Measurements from ENCODE around the gene C12orf54.
"Not testable (repeated sequence)": the region's sequence is repeated elsewhere in the genome, so short reads cannot be mapped to it uniquely, and the experiment has no call there.

The C12orf54 gene

GRCh38 chr12:48469027-48469426, 13.3 kb upstream of the C12orf54 start:
- H2BK15ac ChIP-seq (ENCODE audit: low read depth, poor library complexity, severe bottlenecking); H3K4me3 ChIP-seq (ENCODE audit: insufficient read depth in 1 of 2, low read depth in 1 of 2, low read length in 2 of 2); H3K79me1 ChIP-seq (replicated peaks; ENCODE audit: low read length, poor library complexity, severe bottlenecking); H3K4ac ChIP-seq (ENCODE audit: low read depth in 1 of 2, low read length in 2 of 2); H3K27ac ChIP-seq (ENCODE audit: low read length, poor library complexity, severe bottlenecking); H4K91ac ChIP-seq (ENCODE audit: low read length); H2BK12ac ChIP-seq (ENCODE audit: low read length in 2 of 2); H2AFZ ChIP-seq (ENCODE audit: low read depth, low read length); H3K4me1 ChIP-seq (ENCODE audit: control insufficient read depth, insufficient read depth, low read depth, low read length); H3K27me3 ChIP-seq (ENCODE audit: control insufficient read depth in 1 of 2, insufficient read depth in 1 of 2, low read length in 2 of 2); H2BK120ac ChIP-seq (ENCODE audit: low read depth, low read length); H3K4me2 ChIP-seq (ENCODE audit: low read length, poor library complexity, severe bottlenecking); H4K8ac ChIP-seq (ENCODE audit: low read length); H3K23ac ChIP-seq (ENCODE audit: low read length in 2 of 2); H2AK5ac ChIP-seq (ENCODE audit: low read length, severe bottlenecking); H3K9ac ChIP-seq (ENCODE audit: low read length); H3K36me3 ChIP-seq (ENCODE audit: control insufficient read depth in 1 of 2, insufficient read depth in 2 of 2, low read depth in 1 of 2, low read length in 2 of 2); H3K18ac ChIP-seq (ENCODE audit: low read depth in 1 of 2, low read length in 2 of 2); H2BK5ac ChIP-seq (ENCODE audit: low read depth, low read length, poor library complexity, severe bottlenecking); H3K14ac ChIP-seq (ENCODE audit: low read length in 2 of 2); DNase-seq: not testable (repeated sequence)
- H3K9me3 ChIP-seq (ENCODE audit: control insufficient read depth, low read length): peaks cover 27% of the 10 kb centered on the region
- WGBS: 66% methylated on average over 9 of the region's 9 CpGs

GRCh38 chr12:48472259-48472658, 10.0 kb upstream of the C12orf54 start, which contains the start of gene ANP32D:
TSS of gene ANP32D (plus strand) at chr12:48472559. CDS start at chr12:48472665, 106 bp downstream.
- Histone ChIP-seq H4K8ac (ENCODE audit: low read length) (no peak within 1 kb of the TSS), H2BK5ac (ENCODE audit: low read depth, low read length, poor library complexity, severe bottlenecking) (no peak within 1 kb of the TSS), H3K18ac (ENCODE audit: low read depth in 1 of 2, low read length in 2 of 2) (no peak within 1 kb of the TSS), H2BK12ac (ENCODE audit: low read length in 2 of 2) (no peak within 1 kb of the TSS), H2AK5ac (ENCODE audit: low read length, severe bottlenecking) (no peak within 1 kb of the TSS), H3K23ac (ENCODE audit: low read length in 2 of 2) (no peak within 1 kb of the TSS), H3K4me2 (ENCODE audit: low read length, poor library complexity, severe bottlenecking) (no peak within 1 kb of the TSS), H3K9me3 (ENCODE audit: control insufficient read depth, low read length) (peaks cover 27% of the 10 kb centered on the region), H2BK15ac (ENCODE audit: low read depth, poor library complexity, severe bottlenecking) (no peak within 1 kb of the TSS), H3K9ac (ENCODE audit: low read length) (no peak within 1 kb of the TSS), H3K4ac (ENCODE audit: low read depth in 1 of 2, low read length in 2 of 2) (no peak within 1 kb of the TSS), H3K27ac (ENCODE audit: low read length, poor library complexity, severe bottlenecking) (no peak within 1 kb of the TSS), H3K27me3 (ENCODE audit: control insufficient read depth in 1 of 2, insufficient read depth in 1 of 2, low read length in 2 of 2) (no peaks in the 10 kb centered on the region), H3K4me3 (ENCODE audit: insufficient read depth in 1 of 2, low read depth in 1 of 2, low read length in 2 of 2) (no peak within 1 kb of the TSS), H3K4me1 (ENCODE audit: control insufficient read depth, insufficient read depth, low read depth, low read length) (no peaks in the 10 kb centered on the region), H2AFZ (ENCODE audit: low read depth, low read length) (no peak within 1 kb of the TSS), H3K79me1 (replicated peaks; ENCODE audit: low read length, poor library complexity, severe bottlenecking) (no peaks in the 10 kb centered on the region), H3K36me3 (ENCODE audit: control insufficient read depth in 1 of 2, insufficient read depth in 2 of 2, low read depth in 1 of 2, low read length in 2 of 2) (no peaks in the 10 kb centered on the region), H3K14ac (ENCODE audit: low read length in 2 of 2) (no peak within 1 kb of the TSS), H4K91ac (ENCODE audit: low read length) (no peak within 1 kb of the TSS), H2BK120ac (ENCODE audit: low read depth, low read length) (no peak within 1 kb of the TSS)
- 81% methylated on average over 7 of the region's 7 CpGs for WGBS
- no peak for DNase-seq

GRCh38 chr12:48473061-48473460, 9.2 kb upstream of the C12orf54 start:
- no peak overlapping the region for H2BK120ac ChIP-seq (ENCODE audit: low read depth, low read length)
- H2BK12ac ChIP-seq (ENCODE audit: low read length in 2 of 2): no peak overlapping the region
- H3K18ac ChIP-seq (ENCODE audit: low read depth in 1 of 2, low read length in 2 of 2): no peak overlapping the region
- H3K36me3 ChIP-seq (ENCODE audit: control insufficient read depth in 1 of 2, insufficient read depth in 2 of 2, low read depth in 1 of 2, low read length in 2 of 2): no peaks in the 10 kb centered on the region
- no peak overlapping the region for H4K91ac ChIP-seq (ENCODE audit: low read length)
- H2BK15ac ChIP-seq (ENCODE audit: low read depth, poor library complexity, severe bottlenecking): no peak overlapping the region
- no peak for DNase-seq
- H4K8ac ChIP-seq (ENCODE audit: low read length): no peak overlapping the region
- H2BK5ac ChIP-seq (ENCODE audit: low read depth, low read length, poor library complexity, severe bottlenecking): no peak overlapping the region
- no peak overlapping the region for H3K23ac ChIP-seq (ENCODE audit: low read length in 2 of 2)
- no peak overlapping the region for H2AK5ac ChIP-seq (ENCODE audit: low read length, severe bottlenecking)
- H3K9me3 ChIP-seq (ENCODE audit: control insufficient read depth, low read length): peaks cover 27% of the 10 kb centered on the region
- no peak overlapping the region for H3K27ac ChIP-seq (ENCODE audit: low read length, poor library complexity, severe bottlenecking)
- H3K4me2 ChIP-seq (ENCODE audit: low read length, poor library complexity, severe bottlenecking): no peak overlapping the region
- no peak overlapping the region for H3K4ac ChIP-seq (ENCODE audit: low read depth in 1 of 2, low read length in 2 of 2)
- H3K9ac ChIP-seq (ENCODE audit: low read length): no peak overlapping the region
- no peaks in the 10 kb centered on the region for H3K79me1 ChIP-seq (replicated peaks; ENCODE audit: low read length, poor library complexity, severe bottlenecking)
- no peaks in the 10 kb centered on the region for H3K27me3 ChIP-seq (ENCODE audit: control insufficient read depth in 1 of 2, insufficient read depth in 1 of 2, low read length in 2 of 2)
- H3K4me3 ChIP-seq (ENCODE audit: insufficient read depth in 1 of 2, low read depth in 1 of 2, low read length in 2 of 2): no peak overlapping the region
- H3K14ac ChIP-seq (ENCODE audit: low read length in 2 of 2): no peak overlapping the region
- WGBS: 78% methylated on average over 7 of the region's 9 CpGs
- H3K4me1 ChIP-seq (ENCODE audit: control insufficient read depth, insufficient read depth, low read depth, low read length): no peaks in the 10 kb centered on the region
- no peak overlapping the region for H2AFZ ChIP-seq (ENCODE audit: low read depth, low read length)

GRCh38 chr12:48474497-48474896, 7.8 kb upstream of the C12orf54 start:
- not testable (repeated sequence) for H3K4ac ChIP-seq (ENCODE audit: low read depth in 1 of 2, low read length in 2 of 2); H3K4me1 ChIP-seq (ENCODE audit: control insufficient read depth, insufficient read depth, low read depth, low read length); DNase-seq; H3K27me3 ChIP-seq (ENCODE audit: control insufficient read depth in 1 of 2, insufficient read depth in 1 of 2, low read length in 2 of 2); H4K8ac ChIP-seq (ENCODE audit: low read length); H3K4me2 ChIP-seq (ENCODE audit: low read length, poor library complexity, severe bottlenecking); H4K91ac ChIP-seq (ENCODE audit: low read length); H3K79me1 ChIP-seq (replicated peaks; ENCODE audit: low read length, poor library complexity, severe bottlenecking); H3K27ac ChIP-seq (ENCODE audit: low read length, poor library complexity, severe bottlenecking); H3K9ac ChIP-seq (ENCODE audit: low read length); H3K4me3 ChIP-seq (ENCODE audit: insufficient read depth in 1 of 2, low read depth in 1 of 2, low read length in 2 of 2); H2AFZ ChIP-seq (ENCODE audit: low read depth, low read length); H2BK5ac ChIP-seq (ENCODE audit: low read depth, low read length, poor library complexity, severe bottlenecking); H3K36me3 ChIP-seq (ENCODE audit: control insufficient read depth in 1 of 2, insufficient read depth in 2 of 2, low read depth in 1 of 2, low read length in 2 of 2); H2BK120ac ChIP-seq (ENCODE audit: low read depth, low read length); H2AK5ac ChIP-seq (ENCODE audit: low read length, severe bottlenecking); H2BK12ac ChIP-seq (ENCODE audit: low read length in 2 of 2); H3K14ac ChIP-seq (ENCODE audit: low read length in 2 of 2); H3K23ac ChIP-seq (ENCODE audit: low read length in 2 of 2); H3K18ac ChIP-seq (ENCODE audit: low read depth in 1 of 2, low read length in 2 of 2); H2BK15ac ChIP-seq (ENCODE audit: low read depth, poor library complexity, severe bottlenecking)
- peaks cover 18% of the 10 kb centered on the region for H3K9me3 ChIP-seq (ENCODE audit: control insufficient read depth, low read length)
- 81% methylated on average over 11 of the region's 11 CpGs for WGBS
